HG03108 (cell line): ENCODE results near the gene MBNL1.
"Not testable (repeated sequence)": the region's sequence is repeated elsewhere in the genome, so short reads cannot be mapped to it uniquely, and the experiment has no call there.

ENCODE experiments used
- ATAC-seq: cut with Tn5 transposase; IDR thresholded peaks from one replicate; pipeline ENCODE4 v1.9.1; 2021; ENCODE audit warnings: moderate library complexity; ENCODE audit not compliant: unreplicated experiment

The MBNL1 gene

GRCh38 chr3:152395764-152396163 lies 127.0 kb downstream of the MBNL1 start:
- ATAC-seq: no peak

- ATAC-seq: no peak
These were observed 128.1 kb downstream of the MBNL1 start for GRCh38 chr3:152396867-152397266.

DNA sequence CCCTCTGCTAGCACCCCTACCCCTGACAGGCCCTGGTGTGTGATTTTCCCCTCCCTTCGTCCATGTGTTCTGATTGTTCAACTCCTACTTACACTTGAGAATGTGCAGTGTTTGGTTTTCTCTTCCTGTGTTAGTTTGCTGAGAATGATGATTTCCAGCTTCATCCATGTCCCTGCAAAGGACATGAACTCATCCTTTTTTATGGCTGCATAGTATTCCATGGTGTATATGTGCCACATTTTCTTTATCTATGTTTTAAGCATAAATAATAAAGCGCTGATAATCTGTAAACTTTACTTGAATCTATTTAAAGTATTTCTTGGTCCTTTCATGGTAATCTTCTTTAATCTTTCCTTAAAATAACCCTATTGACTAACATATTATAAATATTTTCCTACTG lies 128.6 kb downstream of the MBNL1 start:
- ATAC-seq: not testable (repeated sequence)

- no peak for ATAC-seq
These were observed 129.8 kb downstream of the MBNL1 start for GRCh38 chr3:152398495-152398894.

DNA sequence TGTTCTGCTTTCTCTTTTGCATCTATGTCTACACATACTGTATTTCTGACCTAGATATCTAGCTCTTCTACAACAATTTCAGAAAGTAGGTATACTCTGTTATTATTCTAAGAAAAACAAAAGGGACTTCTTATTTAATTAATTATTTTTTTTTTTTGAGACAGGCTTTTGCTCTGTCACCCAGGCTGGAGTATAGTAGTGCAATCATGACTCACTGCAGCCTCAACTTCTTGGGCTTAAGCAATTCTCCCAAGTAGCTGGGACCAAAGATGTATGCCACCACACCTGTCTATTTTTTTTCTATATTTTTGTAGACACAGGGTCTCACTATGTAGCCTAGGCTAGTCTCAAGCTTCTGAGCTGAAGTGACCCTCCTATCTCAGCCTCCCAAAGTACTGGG lies 130.6 kb downstream of the MBNL1 start:
- no peak for ATAC-seq

GRCh38 chr3:152400887-152401286 lies 132.2 kb downstream of the MBNL1 start:
- ATAC-seq: no peak

- no peak for ATAC-seq
These were observed 134.1 kb downstream of the MBNL1 start for GRCh38 chr3:152402695-152403451.

GRCh38 chr3:152403632-152404066 lies 134.9 kb downstream of the MBNL1 start:
- ATAC-seq: no peak

GRCh38 chr3:152404976-152405375 lies 136.2 kb downstream of the MBNL1 start:
- ATAC-seq: no peak

DNA sequence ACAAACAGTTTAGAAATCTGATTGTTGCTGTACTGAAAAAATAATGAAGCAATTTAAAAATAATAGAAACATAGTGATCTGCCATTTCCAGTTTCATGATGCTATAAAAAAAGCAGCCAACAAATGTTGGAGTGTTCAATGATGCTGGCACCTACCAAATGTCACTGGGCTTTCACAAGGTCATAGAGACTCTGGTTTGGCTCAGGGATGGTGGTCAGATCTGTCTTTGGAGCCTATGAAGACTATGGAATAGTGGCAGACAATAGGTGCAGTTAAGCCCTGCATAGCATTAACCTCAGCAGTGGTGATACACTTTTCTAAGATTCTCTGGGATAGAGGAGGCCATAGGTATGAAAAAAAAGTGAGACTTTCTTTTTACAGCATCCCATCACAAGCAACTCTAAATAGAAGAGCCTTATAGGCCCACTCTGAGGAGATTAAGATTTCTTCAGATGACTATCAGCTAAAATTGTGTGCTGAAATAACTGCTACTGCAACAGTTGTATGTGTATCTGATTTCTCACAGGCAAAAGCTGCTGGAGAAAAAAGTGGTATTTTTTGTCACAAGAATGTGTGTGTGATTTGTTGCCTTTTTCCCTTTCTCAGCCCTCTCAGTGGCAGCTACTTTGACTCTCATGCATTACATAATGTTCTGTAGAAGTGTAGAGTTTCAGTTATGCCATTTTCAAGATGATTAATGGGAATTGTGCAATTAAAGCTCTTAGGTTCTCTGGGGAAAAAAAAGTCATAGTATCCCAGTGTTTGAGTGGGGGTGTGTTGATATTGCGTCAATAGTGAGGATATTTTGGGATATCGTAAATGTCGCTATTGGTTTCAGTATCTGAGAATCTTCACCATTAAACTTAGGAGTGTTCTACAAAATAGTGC lies 137.4 kb downstream of the MBNL1 start:
- no peak for ATAC-seq

GRCh38 chr3:152413240-152413639 lies 144.5 kb downstream of the MBNL1 start:
- no peak for ATAC-seq

DNA sequence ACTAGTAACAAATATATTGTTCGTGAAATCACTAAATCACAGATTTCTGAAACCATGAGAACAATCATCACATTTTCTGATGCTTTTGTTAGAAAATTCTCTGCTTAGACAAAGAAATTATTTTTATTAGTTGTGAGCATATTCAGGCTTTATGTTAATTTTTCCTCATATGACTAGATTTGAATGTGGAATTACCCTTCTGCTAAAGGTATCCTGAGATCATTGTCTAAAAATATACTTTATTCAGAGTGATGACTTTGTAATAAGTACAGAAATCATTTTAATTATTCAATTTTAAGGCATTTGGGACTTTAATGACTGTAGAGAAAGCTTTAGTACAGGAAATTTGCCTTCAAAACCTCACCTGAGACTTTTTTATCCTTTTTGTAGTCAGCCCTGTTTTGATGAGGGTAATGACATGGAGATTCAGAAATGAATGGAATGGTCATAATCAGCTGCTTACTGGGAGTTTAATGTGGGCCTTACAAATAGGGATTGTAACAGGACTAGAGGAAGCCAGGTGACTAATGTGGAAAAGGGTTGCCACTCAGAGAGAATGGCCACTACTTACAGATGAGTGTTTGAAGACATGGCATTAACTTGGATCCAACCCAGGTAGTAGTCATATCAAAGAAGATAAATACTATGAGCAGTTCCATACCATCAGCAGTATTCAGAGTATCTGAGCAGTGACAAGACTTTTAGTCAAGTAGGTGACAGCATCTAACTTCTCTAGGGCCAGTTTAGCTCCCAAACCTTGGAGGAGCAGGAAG lies 148.3 kb downstream of the MBNL1 start:
- ATAC-seq: no peak

- ATAC-seq: no peak
These were observed 151.0 kb downstream of the MBNL1 start for GRCh38 chr3:152419748-152420147.

DNA sequence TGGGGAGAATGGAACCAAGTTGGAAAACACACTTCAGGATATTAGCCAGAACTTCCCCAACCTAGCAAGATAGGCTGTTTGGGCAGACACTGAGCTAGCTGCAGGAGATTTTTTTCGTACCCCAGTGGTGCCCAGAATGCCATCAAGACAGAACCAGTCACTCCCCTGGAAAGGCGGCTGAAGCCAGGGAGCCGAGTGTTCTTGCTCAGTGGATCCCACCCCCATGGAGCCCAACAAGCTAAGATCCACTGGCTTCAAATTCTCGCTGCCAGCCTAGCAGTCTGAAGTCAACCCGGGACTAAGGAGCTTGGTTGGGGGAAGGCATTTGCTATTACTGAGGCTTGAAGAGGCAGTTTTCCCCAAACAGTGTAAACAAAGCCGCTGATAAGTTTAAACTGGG lies 152.4 kb downstream of the MBNL1 start:
- no peak for ATAC-seq

- ATAC-seq: no peak
These were observed 157.7 kb downstream of the MBNL1 start for GRCh38 chr3:152426393-152426792.

- ATAC-seq: no peak
These were observed 159.8 kb downstream of the MBNL1 start for GRCh38 chr3:152428577-152428976.

DNA sequence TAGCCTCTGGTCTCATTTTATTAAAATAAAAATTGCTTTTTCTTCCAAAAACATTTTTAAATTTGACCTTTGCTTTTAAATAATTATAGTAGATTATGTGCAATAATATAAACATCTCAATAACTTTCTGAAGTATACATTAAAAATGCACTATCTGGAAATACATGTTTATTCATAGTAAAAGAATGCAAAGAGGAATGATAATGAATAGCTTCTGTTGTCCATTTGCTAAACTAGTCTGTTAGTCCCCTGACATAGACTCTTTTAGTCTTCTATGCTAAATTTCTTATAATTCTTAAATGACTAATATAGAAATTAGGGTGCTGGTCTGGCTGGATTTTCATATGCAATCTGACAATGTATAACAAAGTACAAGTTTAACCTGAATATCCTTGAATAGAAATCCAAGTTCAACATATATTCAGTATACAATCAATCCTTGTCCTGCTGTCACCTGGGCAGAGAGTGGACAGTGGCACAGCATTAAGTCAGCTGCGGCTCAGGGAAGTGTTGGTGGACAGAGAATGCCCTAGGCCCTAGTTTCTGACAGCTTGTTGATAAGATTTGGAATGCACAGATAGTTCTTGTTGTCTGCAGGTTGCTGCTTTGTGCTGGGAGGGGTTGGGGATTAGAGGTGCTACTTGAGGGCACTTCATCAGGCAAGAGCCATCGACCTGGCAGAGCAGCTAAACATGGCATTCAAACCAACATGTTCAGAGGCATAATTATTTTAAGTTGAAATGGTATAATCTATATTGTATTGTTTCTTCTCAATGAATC lies 161.7 kb downstream of the MBNL1 start:
- no peak for ATAC-seq

DNA sequence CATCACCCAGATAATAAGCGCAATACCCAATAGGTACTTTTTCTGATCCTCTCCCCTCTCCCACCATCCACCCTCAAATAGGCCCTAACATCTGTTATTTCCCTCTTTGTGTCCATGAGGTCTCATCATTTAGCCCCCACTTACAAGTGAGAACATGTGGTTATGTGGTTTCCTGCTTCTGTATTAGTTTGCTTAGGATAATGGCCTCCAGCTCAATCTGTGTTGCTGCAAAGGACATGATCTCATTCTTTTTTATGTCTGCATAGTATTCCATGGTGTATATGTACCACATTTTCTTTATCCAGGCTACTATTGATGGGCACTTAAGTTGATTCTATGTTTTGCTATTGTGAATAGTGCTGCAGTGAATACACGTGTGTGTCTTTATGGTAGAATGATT lies 165.4 kb downstream of the MBNL1 start:
- ATAC-seq: no peak

- ATAC-seq: not testable (repeated sequence)
These were observed 166.5 kb downstream of the MBNL1 start for GRCh38 chr3:152435210-152435609.
